HFF-Myc (cell line): Measurements from ENCODE around the gene ARL4D.

Experiments
- DNase-seq: peaks from one replicate; pipeline ENCODE4 v3.0.0-alpha.2; 2011; ENCODE audit warnings: low read depth; ENCODE audit errors: extremely low read depth
- H3K4me3 ChIP-seq: replicated peaks from 2 replicates; pipeline ENCODE4 v1.5.1; 2011; ENCODE audit warnings: low read depth, mild to moderate bottlenecking, control low read depth, low read length
- CTCF ChIP-seq: IDR thresholded peaks from 2 replicates; pipeline ENCODE4 v1.5.1; 2012; ENCODE audit warnings: mild to moderate bottlenecking, low read depth, low read length, control low read depth; ENCODE audit errors: missing control alignments

Gene ARL4D

GRCh38 chr17:43354371-43354770 is 44.4 kb upstream of the ARL4D start:
- H3K4me3 ChIP-seq: no peak overlapping the region
- TF ChIP-seq CTCF: no peak
- no peak for DNase-seq

GRCh38 chr17:43356450-43356849 is 42.3 kb upstream of the ARL4D start:
- no peak for DNase-seq
- no peak overlapping the region for H3K4me3 ChIP-seq
- TF ChIP-seq CTCF: no peak

GRCh38 chr17:43356999-43357398 is 41.8 kb upstream of the ARL4D start:
- H3K4me3 ChIP-seq: no peak overlapping the region
- no peak for DNase-seq
- TF ChIP-seq CTCF: no peak

- peak overlapping the region; percentile 58 for H3K4me3 ChIP-seq
- DNase-seq: no peak
- TF ChIP-seq CTCF: no peak
These were observed 39.2 kb upstream of the ARL4D start for GRCh38 chr17:43359469-43360110.

GRCh38 chr17:43360376-43360738 is 38.4 kb upstream of the ARL4D start:
- TF ChIP-seq CTCF: no peak
- DNase-seq: no peak
- peak overlapping the region; percentile 58 for H3K4me3 ChIP-seq

GRCh38 chr17:43360739-43361505 is 37.9 kb upstream of the ARL4D start:
- DNase-seq: peak; percentile 100
- peak overlapping the region; percentile 58 for H3K4me3 ChIP-seq
- TF ChIP-seq CTCF: no peak
